Hepatocyte (in vitro differentiated cells): Measurements from ENCODE around the gene KPNA4. TPM values are rescaled to one million over a fixed set of nuclear protein-coding genes. Genes with fewer than 3 reads are reported as not detected.
"Not testable (repeated sequence)": the region's sequence is repeated elsewhere in the genome, so short reads cannot be mapped to it uniquely, and the experiment has no call there.

Experiments used
- DNase-seq: peaks from one replicate; pipeline ENCODE4 v3.0.0-alpha.2; 2016; ENCODE audit warnings: low spot score
- H2AFZ ChIP-seq: fragments of 200-600 bp; sonication (generic); 2 replicates; pipeline ENCODE4 v1.6.0; 2016; ENCODE audit warnings: antibody characterized with exemption, mild to moderate bottlenecking
- H3K27ac ChIP-seq: fragments of 200-600 bp; sonication (generic); 2 replicates; pipeline ENCODE4 v1.5.1; 2016; ENCODE audit warnings: mild to moderate bottlenecking
- H3K27me3 ChIP-seq: fragments of 200-600 bp; sonication (generic); 2 replicates; pipeline ENCODE4 v1.6.1; 2016
- H3K36me3 ChIP-seq: fragments of 200-600 bp; sonication (generic); replicated peaks from 2 replicates; pipeline ENCODE4 v1.5.1; 2016; ENCODE audit warnings: low read depth; ENCODE audit not compliant: insufficient read depth
- H3K4me1 ChIP-seq: fragments of 200-600 bp; sonication (generic); 2 replicates; pipeline ENCODE4 v1.5.1; 2016; ENCODE audit warnings: mild to moderate bottlenecking, moderate library complexity; ENCODE audit not compliant: insufficient read depth
- H3K4me2 ChIP-seq: fragments of 200-600 bp; sonication (generic); 2 replicates; pipeline ENCODE4 v1.6.0; 2016
- H3K4me3 ChIP-seq: fragments of 200-600 bp; sonication (generic); 2 replicates; pipeline ENCODE4 v1.5.1; 2016; ENCODE audit warnings: mild to moderate bottlenecking
- H3K79me2 ChIP-seq: fragments of 200-600 bp; sonication (generic); 2 replicates; pipeline ENCODE4 v1.6.0; 2017; ENCODE audit warnings: mild to moderate bottlenecking
- H3K9me2 ChIP-seq: fragments of 200-600 bp; sonication (generic); replicated peaks from 2 replicates; pipeline ENCODE4 v1.6.0; 2017; ENCODE audit warnings: mild to moderate bottlenecking; ENCODE audit not compliant: insufficient read depth
- H3K9me3 ChIP-seq: fragments of 200-600 bp; sonication (generic); 2 replicates; pipeline ENCODE4 v1.5.1; 2016; ENCODE audit warnings: low read depth, mild to moderate bottlenecking
- H4K20me1 ChIP-seq: fragments of 200-600 bp; sonication (generic); 2 replicates; pipeline ENCODE4 v1.6.0; 2016; ENCODE audit warnings: mild to moderate bottlenecking; ENCODE audit not compliant: insufficient read depth, poor library complexity, severe bottlenecking
- CTCF ChIP-seq: fragments of 200-600 bp; sonication (generic); IDR thresholded peaks from 2 replicates; pipeline ENCODE4 v1.5.1; 2016; ENCODE audit warnings: antibody characterized with exemption, mild to moderate bottlenecking; ENCODE audit not compliant: poor library complexity
- EZH2 ChIP-seq: fragments of 200-600 bp; sonication (generic); IDR thresholded peaks from 2 replicates; pipeline ENCODE4 v1.6.1; 2016; ENCODE audit warnings: antibody characterized with exemption, mild to moderate bottlenecking, borderline replicate concordance
- EZH2phosphoT487 ChIP-seq: fragments of 200-600 bp; sonication (generic); IDR thresholded peaks from one replicate; pipeline ENCODE4 v1.6.1; 2018; ENCODE audit warnings: antibody characterized with exemption, mild to moderate bottlenecking, low read depth, moderate library complexity; ENCODE audit not compliant: unreplicated experiment, severe bottlenecking
- WGBS: methylation state at CpG from one replicate; pipeline ENCODE4 v1.1.6; 2016; ENCODE audit warnings: low lambda C conversion rate; ENCODE audit errors: missing lambda C conversion rate; 5-methylcytosine and 5-hydroxymethylcytosine counted together
- polyA plus RNA-seq: library from polyadenylated mRNA; unstranded; fragments of >200 nt; fragmentation: Nextera tagmentation; extraction: Ambion mirVana; gene quantifications from 2 replicates; pipeline ENCODE4 v1.2.1, GENCODE V29; 2016
- total RNA-seq: library from RNA; depleted of rRNA; stranded (reverse); fragments of >200 nt; gene quantifications from 2 replicates; pipeline ENCODE4 v1.2.3, GENCODE V29; 2014

The KPNA4 gene
- total and polyA plus RNA-seq, 2 experiments from 2014 or later = 13.0 to 26.6 TPM

- no peaks in the 10 kb centered on the region for H3K9me3 ChIP-seq
- no peaks in the 10 kb centered on the region for H4K20me1 ChIP-seq
- H3K9me2 ChIP-seq = no peaks in the 10 kb centered on the region
- H2AFZ ChIP-seq = no peak overlapping the region
- peaks cover 4% of the 10 kb centered on the region for H3K27me3 ChIP-seq
- TF ChIP-seq EZH2 = no peak
- no peak for TF ChIP-seq EZH2phosphoT487
- TF ChIP-seq CTCF = no peak
- no peak overlapping the region for H3K27ac ChIP-seq
- no peaks in the 10 kb centered on the region for H3K79me2 ChIP-seq
- 58% methylated on average over 3 of the region's 3 CpGs for WGBS
- no peak overlapping the region for H3K4me3 ChIP-seq
- no peak overlapping the region for H3K4me2 ChIP-seq
- no peaks in the 10 kb centered on the region for H3K36me3 ChIP-seq
- DNase-seq = no peak
- H3K4me1 ChIP-seq = no peaks in the 10 kb centered on the region
These were observed 109.5 kb downstream of the KPNA4 start for GRCh38 chr3:160455846-160456245.

- Histone ChIP-seq H3K79me2 (no peaks in the 10 kb centered on the region), H2AFZ (no peak overlapping the region), H3K36me3 (no peaks in the 10 kb centered on the region), H3K27me3 (peaks cover 4% of the 10 kb centered on the region), H3K4me1 (peaks cover 4% of the 10 kb centered on the region), H3K4me2 (no peak overlapping the region), H4K20me1 (no peaks in the 10 kb centered on the region), H3K9me3 (no peaks in the 10 kb centered on the region), H3K4me3 (no peak overlapping the region), H3K27ac (no peak overlapping the region), H3K9me2 (no peaks in the 10 kb centered on the region)
- DNase-seq = no peak
- WGBS = 65% methylated on average over 1 of the region's 1 CpG
- TF ChIP-seq CTCF (no peak), EZH2phosphoT487 (no peak), EZH2 (no peak)
These were observed 110.4 kb downstream of the KPNA4 start for GRCh38 chr3:160454995-160455394.

GRCh38 chr3:160452251-160452650 is 113.1 kb downstream of the KPNA4 start:
- not testable (repeated sequence) for H3K4me2 ChIP-seq, H3K27ac ChIP-seq, H3K4me3 ChIP-seq, H3K27me3 ChIP-seq, H3K36me3 ChIP-seq, H3K9me3 ChIP-seq, H3K4me1 ChIP-seq, DNase-seq, H2AFZ ChIP-seq, H3K9me2 ChIP-seq, H4K20me1 ChIP-seq
- WGBS = 98% methylated on average over 15 of the region's 19 CpGs
- H3K79me2 ChIP-seq = peaks cover 15% of the 10 kb centered on the region

GRCh38 chr3:160451602-160452001 is 113.8 kb downstream of the KPNA4 start:
- H4K20me1 ChIP-seq = no peaks in the 10 kb centered on the region
- H3K4me1 ChIP-seq = peaks cover 4% of the 10 kb centered on the region
- no peaks in the 10 kb centered on the region for H3K9me3 ChIP-seq
- no peak for DNase-seq
- no peaks in the 10 kb centered on the region for H3K9me2 ChIP-seq
- H3K27ac ChIP-seq = no peak overlapping the region
- H3K27me3 ChIP-seq = no peaks in the 10 kb centered on the region
- peaks cover 22% of the 10 kb centered on the region for H3K79me2 ChIP-seq
- 91% methylated on average over 4 of the region's 4 CpGs for WGBS
- no peak for TF ChIP-seq EZH2phosphoT487
- no peak for TF ChIP-seq EZH2
- no peak for TF ChIP-seq CTCF
- H3K36me3 ChIP-seq = no peaks in the 10 kb centered on the region
- no peak overlapping the region for H3K4me3 ChIP-seq
- no peak overlapping the region for H3K4me2 ChIP-seq
- H2AFZ ChIP-seq = no peak overlapping the region
